Karpas-422 (cell line): ENCODE results near the gene SAMD10. TPM values are rescaled to one million over a fixed set of nuclear protein-coding genes. Genes with fewer than 3 reads are reported as not detected.

ENCODE experiments used
- DNase-seq: peaks from one replicate; pipeline ENCODE4 v3.0.0-alpha.2; 2015
- H2AFZ ChIP-seq: fragments of 200-600 bp; sonication (generic); 2 replicates; pipeline ENCODE4 v1.6.1; 2014; ENCODE audit warnings: antibody characterized with exemption, low read length, mixed read lengths
- H3K27ac ChIP-seq: fragments of 200-600 bp; sonication (generic); 2 replicates; pipeline ENCODE4 v1.5.1; 2014; ENCODE audit warnings: mild to moderate bottlenecking, low read length, moderate library complexity
- H3K27me3 ChIP-seq: fragments of 200-600 bp; sonication (generic); 2 replicates; pipeline ENCODE4 v1.6.1; 2014; ENCODE audit warnings: low read length, mixed read lengths
- H3K36me3 ChIP-seq: fragments of 200-600 bp; sonication (generic); 2 replicates; pipeline ENCODE4 v1.6.1; 2014; ENCODE audit warnings: low read length, mixed read lengths; ENCODE audit not compliant: insufficient read depth
- H3K4me1 ChIP-seq: fragments of 200-600 bp; sonication (generic); 2 replicates; pipeline ENCODE4 v1.6.1; 2014; ENCODE audit warnings: mild to moderate bottlenecking, low read length, mixed read lengths
- H3K4me2 ChIP-seq: fragments of 200-600 bp; sonication (generic); 2 replicates; pipeline ENCODE4 v1.6.1; 2014; ENCODE audit warnings: low read length, low read depth, mild to moderate bottlenecking; ENCODE audit not compliant: poor library complexity, severe bottlenecking
- H3K4me3 ChIP-seq: fragments of 200-600 bp; sonication (generic); 2 replicates; pipeline ENCODE4 v1.5.1; 2014; ENCODE audit warnings: mild to moderate bottlenecking, antibody characterized with exemption, low read length, mixed read lengths
- H3K79me2 ChIP-seq: fragments of 200-600 bp; sonication (generic); 2 replicates; pipeline ENCODE4 v1.6.1; 2014; ENCODE audit warnings: mild to moderate bottlenecking, low read length, mixed read lengths
- H3K9ac ChIP-seq: fragments of 200-600 bp; sonication (generic); 2 replicates; pipeline ENCODE4 v1.6.0; 2014; ENCODE audit warnings: low read length
- H3K9me2 ChIP-seq: fragments of 200-600 bp; sonication (generic), shearing (Covaris generic); replicated peaks from 2 replicates; pipeline ENCODE4 v1.6.0; 2014; ENCODE audit warnings: mild to moderate bottlenecking, low read length, moderate library complexity; ENCODE audit not compliant: insufficient read depth
- H3K9me3 ChIP-seq: fragments of 300-700, 200-600 bp; sonication (generic); 2 replicates; pipeline ENCODE4 v1.6.1; 2014; ENCODE audit warnings: low read length, mixed read lengths
- H4K20me1 ChIP-seq: fragments of 200-600 bp; sonication (generic); 2 replicates; pipeline ENCODE4 v1.6.1; 2014; ENCODE audit warnings: mild to moderate bottlenecking, antibody characterized with exemption, low read length, low read depth; ENCODE audit not compliant: insufficient read depth
- total RNA-seq: library from RNA; depleted of rRNA; stranded (reverse); fragments of >200 nt; shearing (Covaris generic); gene quantifications from 2 replicates; pipeline ENCODE4 v1.2.3, GENCODE V29; 2014; ENCODE audit warnings: low replicate concordance

Gene SAMD10
- total RNA-seq, 1 experiment from 2014 or later: 11.7 TPM

DNA sequence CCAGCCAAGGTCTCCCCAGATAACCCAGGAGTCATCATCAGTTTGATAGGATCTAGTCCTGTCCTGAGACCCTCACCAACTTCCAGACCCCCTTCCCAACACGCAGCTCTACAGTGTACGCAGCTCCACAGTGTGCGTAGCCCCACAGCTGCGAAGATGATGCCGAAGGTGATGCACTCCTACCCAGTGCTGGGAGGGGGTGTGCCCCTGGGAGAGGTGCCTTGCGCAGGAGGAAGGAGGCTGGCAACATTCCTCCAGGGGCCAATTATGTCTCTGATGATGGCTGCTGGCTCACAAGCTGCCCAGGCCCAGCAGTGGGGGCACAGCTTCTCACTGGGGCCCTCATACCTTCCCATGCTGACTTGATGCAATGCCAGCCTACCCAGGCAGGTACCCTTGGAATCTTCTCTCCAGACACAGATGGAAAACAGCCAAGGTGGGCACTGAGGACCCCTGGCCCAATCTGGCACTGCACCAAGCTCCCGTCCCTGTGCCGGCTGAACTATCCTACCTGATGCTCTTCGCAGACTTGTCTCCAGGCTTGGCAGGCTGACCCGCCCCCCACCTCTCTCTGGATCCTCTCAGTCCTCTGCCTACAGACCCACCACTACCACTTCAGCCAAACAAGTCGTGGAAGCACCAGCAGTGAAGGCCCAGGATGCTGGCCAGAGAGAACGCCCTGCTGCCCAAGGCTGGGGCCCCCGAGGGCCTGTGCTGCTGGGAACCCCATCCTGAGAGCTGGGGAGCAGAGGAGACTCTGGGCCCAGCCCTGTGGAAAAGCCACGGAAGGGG, 11.1 kb downstream of the SAMD10 start:
- Histone ChIP-seq H3K4me3 (peak overlapping the region; percentile 73), H3K9ac (peak overlapping the region; percentile 82), H3K27me3 (no peaks in the 10 kb centered on the region), H3K4me1 (peaks cover 10% of the 10 kb centered on the region), H2AFZ (no peak overlapping the region), H3K9me3 (no peaks in the 10 kb centered on the region), H3K36me3 (no peaks in the 10 kb centered on the region), H3K79me2 (peaks cover 15% of the 10 kb centered on the region), H3K27ac (peak overlapping the region; percentile 53), H3K4me2 (peak overlapping the region; percentile 74), H3K9me2 (no peaks in the 10 kb centered on the region), H4K20me1 (no peaks in the 10 kb centered on the region)
- no peak for DNase-seq

DNA sequence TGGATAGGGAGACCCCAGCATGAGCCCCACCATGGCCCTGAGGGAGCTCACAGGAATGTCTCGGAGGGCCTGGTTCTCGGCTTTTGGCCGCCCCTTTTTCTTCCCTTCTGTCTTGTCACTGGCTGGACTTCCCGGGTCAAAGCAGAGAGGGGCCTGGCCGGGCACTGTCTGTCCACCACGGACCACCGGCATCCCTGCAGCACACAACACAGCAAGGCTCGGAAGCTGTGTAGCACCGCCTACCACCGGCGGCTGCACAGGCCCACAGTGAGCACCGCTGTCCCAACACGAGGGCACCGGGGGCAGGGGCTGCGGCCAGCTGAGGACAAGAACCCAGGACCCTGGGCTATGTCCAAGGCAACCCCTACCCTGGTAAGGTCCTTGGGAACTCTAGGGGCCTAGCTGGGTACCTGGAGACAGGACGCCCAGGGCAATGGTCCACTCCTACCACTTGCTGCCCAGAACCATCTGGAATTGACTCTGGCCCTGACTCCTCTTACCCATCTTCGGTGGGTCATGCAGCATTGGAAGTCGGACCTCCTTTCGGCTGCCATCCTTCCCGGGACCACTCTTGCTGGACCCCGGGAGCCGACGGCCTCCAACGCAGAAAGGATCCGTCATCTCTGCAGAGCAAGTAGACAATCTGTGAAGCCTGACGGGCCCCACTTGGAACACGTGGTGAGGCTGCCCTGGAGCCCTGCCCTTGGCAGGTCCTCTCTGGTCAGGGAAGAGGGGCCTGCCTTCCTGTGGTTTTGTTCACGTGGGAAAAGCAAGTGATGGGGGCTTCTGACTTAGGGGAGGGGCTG, 11.9 kb downstream of the SAMD10 start:
- DNase-seq: no peak
- no peaks in the 10 kb centered on the region for H3K36me3 ChIP-seq
- no peaks in the 10 kb centered on the region for H3K9me2 ChIP-seq
- peaks cover 10% of the 10 kb centered on the region for H3K4me1 ChIP-seq
- no peak overlapping the region for H3K9ac ChIP-seq
- H3K4me3 ChIP-seq: no peak overlapping the region
- peaks cover 15% of the 10 kb centered on the region for H3K79me2 ChIP-seq
- no peaks in the 10 kb centered on the region for H4K20me1 ChIP-seq
- no peak overlapping the region for H3K4me2 ChIP-seq
- no peak overlapping the region for H2AFZ ChIP-seq
- no peaks in the 10 kb centered on the region for H3K9me3 ChIP-seq
- H3K27me3 ChIP-seq: no peaks in the 10 kb centered on the region
- no peak overlapping the region for H3K27ac ChIP-seq

DNA sequence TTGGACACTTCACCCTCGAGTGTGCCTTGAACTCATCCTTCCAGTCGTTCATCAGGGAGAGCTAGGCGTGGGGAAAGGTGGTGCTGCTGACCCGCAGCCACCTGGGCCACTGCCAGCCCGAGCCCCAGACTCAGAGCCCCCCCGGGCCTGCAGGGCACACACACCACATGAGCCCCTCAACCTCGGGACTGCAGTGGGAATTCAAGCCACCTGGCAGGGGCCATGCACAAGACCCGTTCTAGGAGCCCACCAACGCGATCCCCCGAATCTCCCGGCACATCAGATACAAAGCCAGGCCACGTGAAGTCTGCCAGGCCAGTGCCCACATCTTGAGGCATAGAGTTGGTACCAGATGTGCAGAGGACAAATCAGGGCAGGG, 12.5 kb downstream of the SAMD10 start:
- peaks cover 15% of the 10 kb centered on the region for H3K79me2 ChIP-seq
- no peaks in the 10 kb centered on the region for H3K36me3 ChIP-seq
- H3K9me2 ChIP-seq: no peaks in the 10 kb centered on the region
- H3K27ac ChIP-seq: no peak overlapping the region
- H3K4me2 ChIP-seq: no peak overlapping the region
- no peak overlapping the region for H2AFZ ChIP-seq
- no peak for DNase-seq
- H3K4me3 ChIP-seq: no peak overlapping the region
- no peaks in the 10 kb centered on the region for H3K27me3 ChIP-seq
- H4K20me1 ChIP-seq: no peaks in the 10 kb centered on the region
- H3K9me3 ChIP-seq: no peaks in the 10 kb centered on the region
- H3K4me1 ChIP-seq: peaks cover 10% of the 10 kb centered on the region
- H3K9ac ChIP-seq: no peak overlapping the region

DNA sequence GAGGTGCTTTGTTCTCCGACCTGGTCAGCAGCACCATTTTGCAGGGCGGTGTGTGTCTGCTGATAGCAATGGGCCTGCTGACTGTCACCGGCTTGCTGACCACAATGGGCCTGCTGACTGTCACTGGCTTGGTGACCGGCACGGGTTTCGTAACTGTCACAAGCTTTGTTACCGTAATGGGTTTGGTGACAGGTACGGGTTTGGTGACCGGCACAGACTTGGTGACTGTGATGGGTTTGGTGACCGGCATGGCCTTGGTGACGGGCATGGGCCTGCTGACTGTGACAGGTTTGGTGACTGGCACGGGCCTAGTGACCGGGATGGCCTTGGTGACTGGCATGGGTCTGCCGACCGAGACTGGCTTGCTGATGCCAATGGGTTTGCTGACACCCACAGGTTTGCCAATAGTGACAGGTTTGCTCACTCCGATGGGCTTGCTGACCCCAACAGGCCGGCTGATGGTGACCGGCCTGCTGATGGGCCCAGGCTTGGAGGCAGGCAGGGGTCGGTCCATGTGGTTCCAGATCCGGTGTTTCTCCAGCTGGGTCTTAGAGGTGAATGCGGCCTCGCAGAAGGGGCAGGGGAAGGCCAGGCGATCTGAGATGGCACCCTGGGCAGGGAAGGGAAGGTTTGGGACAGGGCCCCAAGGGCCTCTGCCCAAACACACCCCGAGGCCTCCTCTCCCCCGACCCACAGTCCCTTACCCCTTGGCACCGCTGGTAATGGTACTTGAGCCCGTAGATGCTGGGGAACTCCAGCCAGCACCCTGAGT, 13.1 kb downstream of the SAMD10 start:
- H3K9me2 ChIP-seq: no peaks in the 10 kb centered on the region
- H4K20me1 ChIP-seq: no peaks in the 10 kb centered on the region
- no peak overlapping the region for H3K4me3 ChIP-seq
- H3K4me2 ChIP-seq: no peak overlapping the region
- no peak for DNase-seq
- H2AFZ ChIP-seq: no peak overlapping the region
- peaks cover 15% of the 10 kb centered on the region for H3K79me2 ChIP-seq
- no peaks in the 10 kb centered on the region for H3K9me3 ChIP-seq
- H3K4me1 ChIP-seq: peaks cover 10% of the 10 kb centered on the region
- no peak overlapping the region for H3K27ac ChIP-seq
- H3K9ac ChIP-seq: no peak overlapping the region
- no peaks in the 10 kb centered on the region for H3K36me3 ChIP-seq
- H3K27me3 ChIP-seq: no peaks in the 10 kb centered on the region

DNA sequence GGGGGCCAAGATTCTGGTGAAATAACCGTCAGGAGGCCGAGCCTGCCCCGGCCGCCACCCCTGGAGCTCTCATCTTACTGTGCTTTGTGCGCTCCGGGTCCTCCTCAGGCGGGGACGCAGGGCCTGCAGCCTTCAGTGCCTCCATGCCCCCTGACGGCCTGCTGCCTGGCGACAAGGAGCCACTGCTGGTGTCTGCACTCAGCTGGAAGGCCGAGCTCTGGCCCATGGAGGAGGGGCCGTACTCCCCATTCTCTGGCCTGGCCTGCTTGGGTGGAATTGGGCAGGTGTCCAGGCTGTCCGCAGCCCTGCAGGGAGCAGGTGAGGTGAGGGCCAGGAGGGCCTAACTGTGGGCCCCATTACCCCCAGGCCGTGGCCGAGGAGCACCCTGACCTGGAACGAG, 15.0 kb downstream of the SAMD10 start:
- no peak overlapping the region for H3K4me2 ChIP-seq

DNA sequence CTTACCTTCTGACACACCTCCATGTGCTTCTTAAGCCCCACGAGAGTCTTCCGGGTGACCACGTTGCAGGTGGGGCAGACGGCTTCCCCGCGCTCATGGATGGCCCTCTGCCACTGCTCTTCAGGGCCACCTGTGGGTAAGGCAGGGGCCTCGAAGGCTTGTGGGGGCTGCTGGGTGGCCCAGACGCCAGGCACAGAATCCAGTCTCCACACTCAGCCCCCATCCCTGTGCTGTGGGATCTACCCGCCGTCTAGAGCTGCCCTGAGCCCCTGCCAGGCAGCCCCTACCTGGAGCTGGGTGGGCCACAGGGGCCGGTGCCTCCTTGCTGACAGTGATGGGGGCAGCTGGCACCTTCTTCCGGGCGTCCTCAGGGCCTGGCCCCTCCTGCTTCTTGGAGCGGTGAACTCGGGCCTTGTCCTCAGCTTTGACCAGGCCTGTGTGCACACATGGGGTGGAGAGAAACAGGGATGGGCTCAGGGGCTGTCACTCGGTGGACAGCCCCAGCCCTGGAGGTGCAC, 15.6 kb downstream of the SAMD10 start:
- H3K9ac ChIP-seq: no peak overlapping the region
- no peak overlapping the region for H3K4me2 ChIP-seq
- no peak overlapping the region for H2AFZ ChIP-seq
- no peaks in the 10 kb centered on the region for H3K9me3 ChIP-seq
- no peak overlapping the region for H3K27ac ChIP-seq
- peaks cover 7% of the 10 kb centered on the region for H3K4me1 ChIP-seq
- H3K27me3 ChIP-seq: no peaks in the 10 kb centered on the region
- peaks cover 11% of the 10 kb centered on the region for H3K79me2 ChIP-seq
- no peak overlapping the region for H3K4me3 ChIP-seq
- no peaks in the 10 kb centered on the region for H3K36me3 ChIP-seq
- DNase-seq: no peak
- H3K9me2 ChIP-seq: no peaks in the 10 kb centered on the region
- H4K20me1 ChIP-seq: no peaks in the 10 kb centered on the region

More for the DNA sequence above, 15.0 kb downstream of the SAMD10 start:
- Histone ChIP-seq H3K27me3 (no peaks in the 10 kb centered on the region), H3K27ac (no peak overlapping the region), H3K36me3 (no peaks in the 10 kb centered on the region), H3K4me1 (peaks cover 6% of the 10 kb centered on the region), H3K79me2 (peaks cover 15% of the 10 kb centered on the region), H3K9me3 (no peaks in the 10 kb centered on the region), H2AFZ (no peak overlapping the region), H3K9ac (no peak overlapping the region), H3K4me3 (no peak overlapping the region), H3K9me2 (no peaks in the 10 kb centered on the region), H4K20me1 (no peaks in the 10 kb centered on the region)
- no peak for DNase-seq

DNA sequence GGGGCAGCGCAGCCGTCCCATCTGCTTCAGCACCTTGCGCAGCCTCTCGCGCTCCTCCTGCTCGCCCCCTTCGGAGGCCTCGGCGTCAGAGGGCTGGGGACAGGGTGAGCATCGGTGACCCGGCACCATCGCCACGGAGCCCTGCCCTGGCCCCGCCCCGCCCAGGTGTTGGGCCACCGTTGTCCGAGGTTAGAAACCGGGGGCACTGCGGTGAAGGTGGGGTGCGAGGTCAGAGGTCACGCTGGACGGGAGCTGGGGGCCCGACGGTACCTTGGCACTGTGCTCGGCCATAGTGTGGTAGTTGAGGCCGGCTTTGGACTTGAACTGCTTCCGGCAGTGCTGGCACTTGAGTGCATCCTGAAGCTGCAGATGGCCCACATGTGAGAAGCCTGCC, 16.1 kb downstream of the SAMD10 start:
- H3K9ac ChIP-seq: no peak overlapping the region
- H3K36me3 ChIP-seq: no peaks in the 10 kb centered on the region
- H3K79me2 ChIP-seq: peaks cover 6% of the 10 kb centered on the region; the same call in 1 of the 2 replicates

More for the DNA sequence above, 16.1 kb downstream of the SAMD10 start:
- Histone ChIP-seq H3K27me3 (no peaks in the 10 kb centered on the region), H3K4me2 (no peak overlapping the region), H3K9me3 (no peaks in the 10 kb centered on the region), H3K27ac (no peak overlapping the region), H4K20me1 (no peaks in the 10 kb centered on the region), H3K4me3 (no peak overlapping the region), H3K9me2 (no peaks in the 10 kb centered on the region), H2AFZ (no peak overlapping the region), H3K4me1 (peaks cover 7% of the 10 kb centered on the region)
- no peak for DNase-seq
